SH-SY5Y (cell line): ENCODE data around the gene TEX30.

Experiments used
- GATA2 ChIP-seq: IDR thresholded peaks from 2 replicates; pipeline ENCODE4 v1.6.1; 2011; ENCODE audit warnings: mild to moderate bottlenecking, low read depth, low read length
- GATA3 ChIP-seq: IDR thresholded peaks from 2 replicates; pipeline ENCODE4 v1.6.1; 2011; ENCODE audit warnings: low read depth, mild to moderate bottlenecking, low read length, moderate library complexity

- TF ChIP-seq GATA2 (no peak), GATA3 (no peak)
Observed at GRCh38 chr13:102799426-102800144, 26.0 kb upstream of the TEX30 start.
